SU-DHL-6 (cell line): ENCODE data around the gene PECR.

Experiments used
- EZH2phosphoT487 ChIP-seq: fragments of 200-600 bp; sonication (generic), shearing (Covaris generic); conservative IDR thresholded peaks from 2 replicates; pipeline ENCODE4 v1.6.1; 2018; ENCODE audit warnings: mild to moderate bottlenecking, antibody characterized with exemption, low read length, moderate library complexity, mixed read lengths
- TF ChIP-seq, protein P1 (sequence below): fragments of 200-600 bp; sonication (generic); IDR thresholded peaks from one replicate; pipeline ENCODE4 v1.5.1; 2017; ENCODE audit warnings: antibody characterized with exemption, mild to moderate bottlenecking, low read length, moderate library complexity; ENCODE audit not compliant: insufficient read depth, poor library complexity, severe bottlenecking

DNA sequence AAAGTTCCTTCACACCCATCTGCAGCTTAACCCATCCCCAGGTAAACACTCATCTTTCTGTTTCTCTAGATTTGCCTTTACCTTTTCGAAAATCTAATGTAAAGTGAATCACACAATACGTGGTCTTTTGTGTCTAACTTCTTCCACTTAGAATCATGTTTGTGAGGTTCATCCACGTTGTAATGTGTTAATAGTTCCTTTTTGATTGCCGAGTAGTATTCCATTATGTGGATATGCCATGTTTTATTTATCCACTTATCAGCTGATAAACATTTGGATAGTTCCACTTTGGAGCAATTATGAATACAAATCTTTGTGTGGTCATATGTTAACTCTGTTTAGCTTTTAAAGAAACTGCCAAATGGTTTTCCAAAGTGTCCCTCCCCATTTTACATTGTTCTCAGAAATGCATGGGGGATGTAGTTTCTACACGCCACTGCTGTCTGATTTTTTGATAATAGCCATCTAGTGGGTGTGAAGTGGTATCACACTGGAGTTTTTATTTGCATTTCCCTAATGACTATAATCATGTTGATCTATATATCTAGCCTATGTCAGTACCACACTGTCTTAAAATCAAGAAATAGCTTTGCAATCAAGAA, 22.3 kb downstream of the PECR start:
- TF ChIP-seq, protein P1, sequence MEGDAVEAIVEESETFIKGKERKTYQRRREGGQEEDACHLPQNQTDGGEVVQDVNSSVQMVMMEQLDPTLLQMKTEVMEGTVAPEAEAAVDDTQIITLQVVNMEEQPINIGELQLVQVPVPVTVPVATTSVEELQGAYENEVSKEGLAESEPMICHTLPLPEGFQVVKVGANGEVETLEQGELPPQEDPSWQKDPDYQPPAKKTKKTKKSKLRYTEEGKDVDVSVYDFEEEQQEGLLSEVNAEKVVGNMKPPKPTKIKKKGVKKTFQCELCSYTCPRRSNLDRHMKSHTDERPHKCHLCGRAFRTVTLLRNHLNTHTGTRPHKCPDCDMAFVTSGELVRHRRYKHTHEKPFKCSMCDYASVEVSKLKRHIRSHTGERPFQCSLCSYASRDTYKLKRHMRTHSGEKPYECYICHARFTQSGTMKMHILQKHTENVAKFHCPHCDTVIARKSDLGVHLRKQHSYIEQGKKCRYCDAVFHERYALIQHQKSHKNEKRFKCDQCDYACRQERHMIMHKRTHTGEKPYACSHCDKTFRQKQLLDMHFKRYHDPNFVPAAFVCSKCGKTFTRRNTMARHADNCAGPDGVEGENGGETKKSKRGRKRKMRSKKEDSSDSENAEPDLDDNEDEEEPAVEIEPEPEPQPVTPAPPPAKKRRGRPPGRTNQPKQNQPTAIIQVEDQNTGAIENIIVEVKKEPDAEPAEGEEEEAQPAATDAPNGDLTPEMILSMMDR: no peak
- TF ChIP-seq EZH2phosphoT487: no peak
